Activated T-cell treated with anti-CD3 and anti-CD28 coated beads for 48 hours (primary cell): ENCODE data around the gene LAX1.
"Not testable (repeated sequence)": the region's sequence is repeated elsewhere in the genome, so short reads cannot be mapped to it uniquely, and the experiment has no call there.

Experiments used
- DNase-seq: peaks from one replicate; pipeline ENCODE4 v3.0.0-alpha.2; 2020; ENCODE audit warnings: low read depth

Gene LAX1

GRCh38 chr1:203769505-203770343, 4.7 kb downstream of the LAX1 start:
- no peak for DNase-seq

DNA sequence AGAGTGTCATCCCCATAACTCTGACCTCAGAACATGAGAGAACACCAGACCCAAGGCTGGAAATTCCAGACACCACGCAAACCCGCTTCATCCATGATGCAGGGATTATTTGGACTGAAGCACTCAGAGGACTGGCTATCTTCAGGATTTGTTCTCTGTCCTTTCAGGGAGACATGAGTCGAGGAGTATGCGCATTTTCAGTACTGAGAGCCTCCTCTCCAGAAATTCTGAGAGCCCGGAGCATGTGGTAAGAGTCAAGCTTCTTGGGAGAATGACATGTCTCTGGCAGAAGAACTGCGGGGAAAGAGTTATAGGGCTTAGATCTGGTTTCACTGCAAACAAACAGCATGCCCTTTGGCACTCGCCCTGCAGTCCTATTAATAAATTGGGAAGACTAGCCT, 6.9 kb downstream of the LAX1 start:
- DNase-seq = no peak

GRCh38 chr1:203772836-203773235, 7.9 kb downstream of the LAX1 start:
- DNase-seq = no peak

- no peak for DNase-seq
Observed at GRCh38 chr1:203776636-203777035, 11.7 kb downstream of the LAX1 start.

- DNase-seq = no peak
Observed at GRCh38 chr1:203777596-203777995, 12.6 kb downstream of the LAX1 start.

DNA sequence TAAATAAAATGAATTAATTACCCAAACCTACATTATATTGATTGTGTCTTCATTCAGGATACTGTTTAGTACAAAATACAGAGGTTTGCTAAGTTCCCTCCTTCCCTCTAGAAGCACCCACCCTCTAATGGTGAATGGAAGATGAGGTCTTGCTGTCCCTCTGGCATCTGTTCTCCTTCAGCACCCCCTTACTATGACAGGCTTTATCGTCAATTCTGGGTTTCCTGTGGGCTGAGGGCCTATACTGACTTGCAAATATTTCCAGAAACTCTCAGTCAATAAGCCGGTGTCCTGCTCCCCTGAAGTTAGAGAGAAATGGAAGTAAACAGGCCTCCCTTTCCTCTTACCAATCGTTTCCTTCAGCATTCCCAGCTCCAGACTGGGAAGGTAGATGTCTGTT, 13.2 kb downstream of the LAX1 start:
- DNase-seq = no peak

DNA sequence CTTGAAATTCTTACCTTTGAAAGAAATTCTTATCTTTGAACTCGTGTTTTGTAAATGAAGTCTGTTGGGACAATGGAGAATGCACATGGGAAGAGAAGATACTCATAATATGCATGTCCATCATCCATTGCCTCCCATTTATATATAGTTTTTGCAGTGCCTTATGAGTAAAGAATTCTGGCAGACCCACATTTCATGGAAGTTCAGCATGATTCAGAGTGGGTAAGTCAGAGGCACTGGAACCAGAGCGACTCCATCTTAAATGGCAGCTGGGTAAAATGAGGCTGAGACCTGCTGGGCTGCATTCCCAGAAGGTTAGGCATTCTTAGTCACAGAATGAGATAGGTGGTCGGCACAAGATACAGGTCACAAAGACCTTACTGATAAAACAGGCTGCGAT, 13.8 kb downstream of the LAX1 start:
- no peak for DNase-seq

DNA sequence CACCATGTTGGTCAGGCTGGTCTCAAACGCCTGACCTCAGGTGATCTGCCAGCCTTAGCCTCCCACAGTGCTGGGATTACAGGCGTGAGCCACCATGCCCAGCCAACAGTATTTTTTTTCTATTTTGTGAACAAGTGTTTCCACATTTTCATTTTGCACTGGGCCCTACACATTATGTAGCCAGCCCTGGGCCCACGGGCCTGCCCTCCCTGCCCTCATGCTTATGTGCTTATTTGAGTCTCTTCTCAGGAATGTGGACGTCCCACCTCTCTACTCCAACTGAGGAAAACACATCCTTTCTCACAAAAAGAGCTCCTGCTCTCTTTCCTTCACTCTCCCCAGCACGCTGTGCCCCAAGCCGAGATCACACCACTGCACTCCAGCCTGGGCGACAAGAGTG, 17.0 kb downstream of the LAX1 start:
- DNase-seq = no peak

GRCh38 chr1:203789966-203790365, 25.0 kb downstream of the LAX1 start:
- DNase-seq = no peak

DNA sequence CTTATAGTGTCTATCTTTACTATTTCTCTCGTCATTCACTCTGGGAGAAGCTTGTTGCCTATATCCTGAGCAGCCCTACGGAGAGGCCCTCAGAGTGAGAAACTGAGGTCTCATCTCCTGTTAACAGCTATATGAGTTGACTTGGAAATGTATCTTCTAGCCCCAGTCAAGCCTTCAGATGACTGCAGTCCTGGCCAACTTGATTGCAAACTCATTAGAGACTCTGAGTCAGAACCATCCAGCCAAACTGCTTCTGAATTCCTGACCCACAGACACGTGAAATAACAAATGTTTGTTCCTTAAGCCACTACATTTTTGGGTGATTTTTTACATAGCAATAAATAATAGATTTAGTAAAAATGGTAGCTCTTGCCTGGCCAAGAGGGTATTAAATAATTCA, 26.5 kb downstream of the LAX1 start:
- DNase-seq = no peak

GRCh38 chr1:203792486-203792885, 27.5 kb downstream of the LAX1 start:
- DNase-seq = no peak

- DNase-seq = not testable (repeated sequence)
Observed at GRCh38 chr1:203793561-203793960, 28.6 kb downstream of the LAX1 start.

- DNase-seq = no peak
Observed at GRCh38 chr1:203794764-203795440, 29.9 kb downstream of the LAX1 start.

DNA sequence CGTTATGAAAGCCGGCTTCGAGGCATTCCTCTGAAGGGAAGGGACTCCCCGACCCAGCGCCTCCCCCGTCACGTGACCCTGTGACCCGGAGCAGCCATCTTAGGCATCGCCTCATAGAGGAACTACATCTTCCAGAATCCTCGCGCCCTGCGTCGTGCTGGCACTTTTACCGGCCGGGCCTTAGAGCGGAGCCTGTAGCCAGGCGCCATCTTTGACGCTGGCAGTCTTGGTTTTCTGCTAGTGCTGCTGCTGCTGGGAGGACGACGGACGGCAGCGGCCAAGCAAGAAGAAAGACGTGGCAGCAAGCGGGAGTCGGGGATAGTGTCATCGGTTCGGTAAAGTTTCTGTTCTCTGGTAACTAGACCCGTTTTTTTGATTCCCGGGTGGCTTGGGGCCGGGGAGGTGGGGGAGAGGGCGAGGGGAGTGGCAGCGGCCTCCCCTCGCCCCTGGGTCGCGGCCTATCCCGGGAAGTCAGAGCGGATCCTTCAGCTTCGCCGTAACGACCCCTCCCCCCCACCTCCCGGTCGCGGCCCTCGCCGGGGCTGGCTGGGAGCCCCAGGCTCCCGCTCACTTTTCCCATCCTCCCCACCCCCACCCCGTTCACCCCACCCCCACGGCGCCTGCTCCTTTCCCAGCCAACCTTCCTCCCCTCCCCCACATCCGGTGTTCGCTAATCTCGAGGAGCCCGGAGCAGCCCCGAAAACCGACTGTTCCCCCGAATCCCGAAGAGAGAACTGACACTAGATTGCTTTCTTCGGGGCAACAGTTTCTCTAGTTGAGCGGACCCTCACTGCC, 30.7 kb downstream of the LAX1 start, which contains the start of the genes ZBED6 and ZC3H11A:
ZBED6 (plus strand) TSS at position 183 of the 795 bp plus-strand sequence. CDS start 1,900 bp downstream, outside the sequence.
ZC3H11A (plus strand) TSS at position 183 of the 795 bp plus-strand sequence. CDS start 21,448 bp downstream, outside the sequence.
- DNase-seq = peak; percentile 96

DNA sequence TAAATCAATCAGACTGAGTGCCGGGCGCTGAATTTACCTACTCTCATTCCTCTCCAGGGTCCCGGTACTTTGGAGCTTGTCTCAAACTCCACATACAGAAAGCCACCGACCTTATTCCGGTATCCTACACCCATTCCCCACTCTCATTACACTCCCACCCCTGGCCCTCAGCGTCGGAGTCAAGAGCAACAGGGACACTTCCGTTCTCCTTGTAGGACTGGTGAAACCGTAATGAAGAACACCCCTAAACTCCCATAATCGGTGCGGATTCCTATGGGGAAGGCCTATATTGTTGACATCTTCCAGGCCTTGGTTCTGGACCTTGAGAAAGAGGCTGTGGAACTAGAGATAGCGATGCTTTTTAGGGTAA, 31.2 kb downstream of the LAX1 start:
- DNase-seq = peak; percentile 17

GRCh38 chr1:203797216-203797615, 32.2 kb downstream of the LAX1 start:
- no peak for DNase-seq

- DNase-seq = no peak
Observed at GRCh38 chr1:203797948-203798655, 33.1 kb downstream of the LAX1 start.

GRCh38 chr1:203799157-203799556, 34.2 kb downstream of the LAX1 start:
- DNase-seq = no peak

- no peak for DNase-seq
Observed at GRCh38 chr1:203799971-203800370, 35.0 kb downstream of the LAX1 start.

- no peak for DNase-seq
Observed at GRCh38 chr1:203805689-203806088, 40.7 kb downstream of the LAX1 start.

DNA sequence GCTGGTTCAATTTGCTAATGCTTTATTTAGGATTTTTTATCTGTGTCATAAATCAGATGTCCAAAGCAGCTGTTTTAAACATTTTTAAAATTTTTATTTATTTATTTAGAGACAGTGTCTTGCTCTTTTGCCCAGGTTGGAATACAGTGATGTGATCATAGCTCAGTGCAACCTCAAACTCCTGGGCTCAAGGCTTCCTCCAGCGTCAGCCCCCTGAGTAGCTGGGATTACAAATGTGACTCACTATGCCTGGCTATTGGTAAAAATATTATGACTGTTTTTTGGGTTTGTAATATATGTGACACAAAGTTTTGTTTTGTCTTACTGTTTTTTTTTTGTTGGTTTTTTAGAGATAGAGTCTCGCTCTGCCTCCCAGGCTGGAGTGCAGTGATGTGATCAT, 42.2 kb downstream of the LAX1 start:
- DNase-seq = no peak
